ENCODE results near the gene COLEC11. TPM values are rescaled to one million over a fixed set of nuclear protein-coding genes. Genes with fewer than 3 reads are reported as not detected.
"Not testable (repeated sequence)": the region's sequence is repeated elsewhere in the genome, so short reads cannot be mapped to it uniquely, and the experiment has no call there.

Gene COLEC11
- total and polyA plus RNA-seq, 2 donors (not counting 1 experiment from before 2014, with no cell fraction given) = not detected

DNA sequence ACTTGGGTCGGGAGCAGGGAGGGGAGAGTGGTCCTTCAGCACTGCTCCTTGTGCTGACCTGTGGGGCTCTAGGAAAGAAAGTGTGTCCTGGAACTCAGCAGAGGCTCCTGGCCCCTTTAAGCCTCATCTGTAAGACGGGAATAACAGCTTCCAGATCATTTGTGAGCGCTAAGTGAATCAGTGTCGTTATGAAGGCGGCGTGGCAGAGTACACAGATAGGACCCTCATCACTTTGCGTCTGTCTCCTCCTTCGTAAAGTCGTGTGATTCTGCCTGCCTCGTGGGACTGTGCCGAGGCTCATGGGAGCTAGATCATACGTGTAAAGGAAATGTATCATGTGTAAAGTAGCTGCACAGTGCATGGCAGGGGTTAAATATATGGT lies 18.6 kb downstream of the COLEC11 start:
- no peak for ATAC-seq (ENCODE audit: low read depth)
- peaks cover 4% of the 10 kb centered on the region for H3K27me3 Mint-ChIP-seq
- H3K4me2 ChIP-seq (replicated peaks; ENCODE audit: low read depth, low read length, poor library complexity, severe bottlenecking) = no peak overlapping the region
- H3K4me3 ChIP-seq (ENCODE audit: control extremely low read depth in 1 of 5, extremely low read depth in 1 of 5, insufficient read depth in 1 of 5, low read depth in 2 of 5, low read length in 4 of 5) = no peak overlapping the region
- ChIA-PET POLR2A (no interaction called here), CTCF (no interaction called here)
- TF ChIP-seq EZH2 (IDR thresholded peaks at IDR 0.05; ENCODE audit: borderline replicate concordance, insufficient read depth, low read depth, low read length, poor library complexity, severe bottlenecking) = no peak
- TF ChIP-seq, protein P1, sequence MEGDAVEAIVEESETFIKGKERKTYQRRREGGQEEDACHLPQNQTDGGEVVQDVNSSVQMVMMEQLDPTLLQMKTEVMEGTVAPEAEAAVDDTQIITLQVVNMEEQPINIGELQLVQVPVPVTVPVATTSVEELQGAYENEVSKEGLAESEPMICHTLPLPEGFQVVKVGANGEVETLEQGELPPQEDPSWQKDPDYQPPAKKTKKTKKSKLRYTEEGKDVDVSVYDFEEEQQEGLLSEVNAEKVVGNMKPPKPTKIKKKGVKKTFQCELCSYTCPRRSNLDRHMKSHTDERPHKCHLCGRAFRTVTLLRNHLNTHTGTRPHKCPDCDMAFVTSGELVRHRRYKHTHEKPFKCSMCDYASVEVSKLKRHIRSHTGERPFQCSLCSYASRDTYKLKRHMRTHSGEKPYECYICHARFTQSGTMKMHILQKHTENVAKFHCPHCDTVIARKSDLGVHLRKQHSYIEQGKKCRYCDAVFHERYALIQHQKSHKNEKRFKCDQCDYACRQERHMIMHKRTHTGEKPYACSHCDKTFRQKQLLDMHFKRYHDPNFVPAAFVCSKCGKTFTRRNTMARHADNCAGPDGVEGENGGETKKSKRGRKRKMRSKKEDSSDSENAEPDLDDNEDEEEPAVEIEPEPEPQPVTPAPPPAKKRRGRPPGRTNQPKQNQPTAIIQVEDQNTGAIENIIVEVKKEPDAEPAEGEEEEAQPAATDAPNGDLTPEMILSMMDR (IDR thresholded peaks at IDR 0.05) = no peak
- H3K4me1 Mint-ChIP-seq = peaks cover 4% of the 10 kb centered on the region
- H3K27ac Mint-ChIP-seq = no peak overlapping the region
- DNase-seq = no peak
- intact Hi-C loops (cut with micrococcal nuclease) = no loop called here
- H3K36me3 ChIP-seq (replicated peaks in 1 of 2; ENCODE audit: control extremely low read depth in 1 of 2, control insufficient read depth in 1 of 2, extremely low read depth in 1 of 2, insufficient read depth in 2 of 2, low read length in 1 of 2) = no peaks in the 10 kb centered on the region
- no peak overlapping the region for H3K9ac ChIP-seq (ENCODE audit: low read length)
- H4K20me1 ChIP-seq (ENCODE audit: control insufficient read depth, insufficient read depth, low read length, poor library complexity, severe bottlenecking) = no peaks in the 10 kb centered on the region
- no peak overlapping the region for H3K27ac ChIP-seq (ENCODE audit: low read length in 2 of 2)
- H3K27me3 ChIP-seq (replicated peaks in 1 of 4; ENCODE audit: control extremely low read depth in 1 of 4, control insufficient read depth in 3 of 4, insufficient read depth in 4 of 4, low read length in 3 of 4) = peaks cover 0 to 5% (median 0%) of the 10 kb centered on the region in 4 experiments
- H3K9me3 ChIP-seq (ENCODE audit: control extremely low read depth in 1 of 3, control insufficient read depth in 2 of 3, insufficient read depth in 1 of 3, low read length in 2 of 3) = peaks cover 0 to 34% (median 0%) of the 10 kb centered on the region in 3 donors
- H3K9me3 Mint-ChIP-seq (ENCODE audit: insufficient read depth) = peaks cover 5% of the 10 kb centered on the region
- H3K4me1 ChIP-seq (ENCODE audit: control insufficient read depth in 2 of 2, insufficient read depth in 2 of 2, low read length in 2 of 2) = no peaks in the 10 kb centered on the region
- H3K4me3 Mint-ChIP-seq = no peak overlapping the region
- no peaks in the 10 kb centered on the region for H3K79me2 ChIP-seq (ENCODE audit: control insufficient read depth, insufficient read depth, low read length)
- H2AFZ ChIP-seq (ENCODE audit: insufficient read depth, low read depth, low read length, poor library complexity, severe bottlenecking) = no peak overlapping the region
- WGBS (ENCODE audit: insufficient coverage) = 95% methylated on average over 7 of the region's 12 CpGs

DNA sequence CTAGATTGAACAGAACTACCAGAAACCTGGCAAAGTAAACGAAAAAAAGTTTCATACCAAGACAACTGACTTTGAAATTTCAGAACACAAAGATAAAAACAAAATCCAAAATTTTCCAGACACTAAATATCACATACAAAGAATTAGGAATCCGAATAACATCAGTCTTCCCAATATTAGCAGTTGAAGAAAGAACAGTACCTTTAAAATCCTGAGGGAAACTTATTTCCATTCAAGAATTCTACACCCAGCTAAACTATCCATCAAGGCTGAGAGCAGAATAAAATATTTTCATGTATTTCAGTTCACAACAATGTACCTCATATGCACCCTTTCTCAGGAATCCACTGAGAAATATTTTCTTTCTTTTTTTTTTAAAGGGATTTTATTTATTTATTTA lies 19.8 kb downstream of the COLEC11 start:
- H2AFZ ChIP-seq (ENCODE audit: insufficient read depth, low read depth, low read length, poor library complexity, severe bottlenecking); CTCF ChIA-PET; H3K9me3 Mint-ChIP-seq (ENCODE audit: insufficient read depth); H4K20me1 ChIP-seq (ENCODE audit: control insufficient read depth, insufficient read depth, low read length, poor library complexity, severe bottlenecking); H3K27ac ChIP-seq (ENCODE audit: low read length in 2 of 2); DNase-seq; H3K27me3 ChIP-seq (replicated peaks in 1 of 4; ENCODE audit: control extremely low read depth in 1 of 4, control insufficient read depth in 3 of 4, insufficient read depth in 4 of 4, low read length in 3 of 4); ATAC-seq (ENCODE audit: low read depth); H3K9ac ChIP-seq (ENCODE audit: low read length); H3K36me3 ChIP-seq (replicated peaks in 1 of 2; ENCODE audit: control extremely low read depth in 1 of 2, control insufficient read depth in 1 of 2, extremely low read depth in 1 of 2, insufficient read depth in 2 of 2, low read length in 1 of 2); H3K4me3 Mint-ChIP-seq; H3K79me2 ChIP-seq (ENCODE audit: control insufficient read depth, insufficient read depth, low read length); POLR2A ChIA-PET; intact Hi-C loops (cut with micrococcal nuclease); H3K4me1 ChIP-seq (ENCODE audit: control insufficient read depth in 2 of 2, insufficient read depth in 2 of 2, low read length in 2 of 2); H3K27ac Mint-ChIP-seq; H3K4me2 ChIP-seq (replicated peaks; ENCODE audit: low read depth, low read length, poor library complexity, severe bottlenecking); H3K4me3 ChIP-seq (ENCODE audit: control extremely low read depth in 1 of 5, extremely low read depth in 1 of 5, insufficient read depth in 1 of 5, low read depth in 2 of 5, low read length in 4 of 5); H3K4me1 Mint-ChIP-seq; H3K27me3 Mint-ChIP-seq: not testable (repeated sequence)
- peaks cover 0 to 34% (median 0%) of the 10 kb centered on the region in 3 donors for H3K9me3 ChIP-seq (ENCODE audit: control extremely low read depth in 1 of 3, control insufficient read depth in 2 of 3, insufficient read depth in 1 of 3, low read length in 2 of 3)
- WGBS (ENCODE audit: insufficient coverage) = no CpG with 5 or more reads among the region's 2 CpGs

DNA sequence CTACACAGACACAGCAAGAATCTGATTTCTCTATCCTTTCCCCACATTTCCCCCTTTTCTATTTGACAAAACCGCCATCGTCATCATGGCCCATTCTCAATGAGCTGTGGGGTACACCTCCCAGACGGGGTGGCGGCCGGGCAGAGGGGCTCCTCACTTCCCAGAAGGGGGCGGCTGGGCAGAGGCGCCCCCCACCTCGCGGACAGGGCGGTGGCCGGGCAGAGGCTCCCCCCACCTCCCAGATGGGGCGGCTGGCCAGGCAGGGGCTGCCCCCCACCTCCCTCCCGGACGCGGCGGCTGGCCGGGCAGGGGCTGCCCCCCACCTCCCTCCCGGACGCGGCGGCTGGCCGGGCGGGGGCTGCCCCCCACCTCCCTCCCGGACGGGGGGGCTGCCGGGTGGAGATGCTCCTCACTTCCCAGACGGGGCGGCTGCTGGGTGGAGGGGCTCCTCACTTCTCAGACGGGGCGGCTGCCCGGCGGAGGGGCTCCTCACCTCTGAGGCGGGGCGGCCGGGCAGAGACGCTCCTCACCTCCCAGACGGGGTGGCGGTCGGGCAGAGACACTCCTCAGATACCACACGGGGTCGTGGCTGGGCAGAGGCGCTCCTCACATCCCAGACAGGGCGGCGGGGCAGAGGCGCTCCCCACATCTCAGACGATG lies 20.8 kb downstream of the COLEC11 start:
- H3K36me3 ChIP-seq (replicated peaks in 1 of 2; ENCODE audit: control extremely low read depth in 1 of 2, control insufficient read depth in 1 of 2, extremely low read depth in 1 of 2, insufficient read depth in 2 of 2, low read length in 1 of 2); DNase-seq; H3K9me3 Mint-ChIP-seq (ENCODE audit: insufficient read depth); H3K4me1 ChIP-seq (ENCODE audit: control insufficient read depth in 2 of 2, insufficient read depth in 2 of 2, low read length in 2 of 2); H3K27me3 ChIP-seq (replicated peaks in 1 of 4; ENCODE audit: control extremely low read depth in 1 of 4, control insufficient read depth in 3 of 4, insufficient read depth in 4 of 4, low read length in 3 of 4); CTCF ChIA-PET; H3K9ac ChIP-seq (ENCODE audit: low read length); ATAC-seq (ENCODE audit: low read depth); H3K4me1 Mint-ChIP-seq; H3K79me2 ChIP-seq (ENCODE audit: control insufficient read depth, insufficient read depth, low read length); POLR2A ChIA-PET; H3K4me3 ChIP-seq (ENCODE audit: control extremely low read depth in 1 of 5, extremely low read depth in 1 of 5, insufficient read depth in 1 of 5, low read depth in 2 of 5, low read length in 4 of 5); H3K27ac ChIP-seq (ENCODE audit: low read length in 2 of 2); H3K4me2 ChIP-seq (replicated peaks; ENCODE audit: low read depth, low read length, poor library complexity, severe bottlenecking); H3K27ac Mint-ChIP-seq; H2AFZ ChIP-seq (ENCODE audit: insufficient read depth, low read depth, low read length, poor library complexity, severe bottlenecking); H3K27me3 Mint-ChIP-seq; H4K20me1 ChIP-seq (ENCODE audit: control insufficient read depth, insufficient read depth, low read length, poor library complexity, severe bottlenecking); intact Hi-C loops (cut with micrococcal nuclease); H3K4me3 Mint-ChIP-seq: not testable (repeated sequence)
- WGBS (ENCODE audit: insufficient coverage) = 97% methylated on average over 20 of the region's 46 CpGs
- H3K9me3 ChIP-seq (ENCODE audit: control extremely low read depth in 1 of 3, control insufficient read depth in 2 of 3, insufficient read depth in 1 of 3, low read length in 2 of 3) = peaks cover 0 to 34% (median 0%) of the 10 kb centered on the region in 3 donors

All from B cell (primary cell).